HepG2 (cell line): ENCODE results near the gene SRRM4. TPM values are rescaled to one million over a fixed set of nuclear protein-coding genes. Genes with fewer than 3 reads are reported as not detected.

ENCODE experiments used
- ATAC-seq: fragments of 200-7000 bp; cut with Tn5 transposase; 3 replicates; pipeline ENCODE4 v1.9.1; 2020; ENCODE audit warnings: mild to moderate bottlenecking, moderate library complexity
- BruUV-seq: library from RNA; stranded (reverse); fragments of 400-500 nt; replicated peaks from 2 replicates; lab custom pipeline; 2021; lab: Mats Ljungman, UMichigan
- CTCF ChIA-PET: fragments of 300-600 bp; formaldehyde crosslinking; extraction: SDS; loops from one replicate; lab custom pipeline; 2021; ENCODE audit warnings: low total read pairs, inconsistent platforms, low intra/inter-chr PET ratio; lab: Yijun Ruan, JAX
- POLR2A ChIA-PET: fragments of 350-600 bp; sonication (Branson Sonifier 250); formaldehyde crosslinking; loops from one replicate; lab custom pipeline; 2020; ENCODE audit warnings: antibody characterized with exemption, inconsistent platforms; lab: Yijun Ruan, JAX
- DNase-seq: peaks from one replicate; pipeline ENCODE4 v3.0.0-alpha.2; 2015; ENCODE audit warnings: low spot score
- FAIRE-seq: peaks from 3 replicates; lab custom pipeline; 2011; peaks lifted over from hg19 to GRCh38; lab: Jason Lieb, UNC
- H2AFZ ChIP-seq: one replicate; pipeline ENCODE4 v1.6.1; 2011; ENCODE audit warnings: low read length, inconsistent platforms
- H3K27ac ChIP-seq: fragments of 300-600 bp; 3 replicates; pipeline ENCODE4 v1.8.0; 2011; ENCODE audit warnings: mixed run types, mild to moderate bottlenecking, mixed read lengths, low read length, inconsistent platforms; ENCODE audit not compliant: insufficient read depth; ENCODE audit errors: extremely low read length
- H3K27me3 ChIP-seq, 2 experiments: fragments of 200-600 bp in 1 of 2; 2 replicates in 1 of 2; 3 replicates in 1 of 2; pipeline versions ENCODE4 v1.6.0 to v1.8.0; 2011; ENCODE audit warnings: low read length in 2 of 2, mild to moderate bottlenecking in 2 of 2, moderate library complexity in 2 of 2, inconsistent platforms in 1 of 2; ENCODE audit not compliant: insufficient read depth in 2 of 2, control insufficient read depth in 1 of 2
- H3K36me3 ChIP-seq, 2 experiments: fragments of 200-600 bp in 1 of 2; replicated peaks in 1 of 2; 2 replicates in 1 of 2; 3 replicates in 1 of 2; pipeline versions ENCODE4 v1.5.1 to v1.8.0; 2011; ENCODE audit warnings: low read length in 2 of 2, inconsistent platforms in 1 of 2; ENCODE audit not compliant: insufficient read depth in 2 of 2, control insufficient read depth in 1 of 2
- H3K4me1 ChIP-seq: 2 replicates; pipeline ENCODE4 v1.5.1; 2012; ENCODE audit warnings: low read length, inconsistent platforms; ENCODE audit not compliant: insufficient read depth
- H3K4me2 ChIP-seq: 2 replicates; pipeline ENCODE4 v1.6.0; 2011; ENCODE audit warnings: low read depth, low read length, inconsistent platforms
- H3K4me3 ChIP-seq, 3 experiments: fragments of 200-600 bp in 1 of 3; sonication (generic), shearing (Covaris generic) in 1 of 3; replicated peaks in 1 of 3; 2 replicates each; pipeline ENCODE4 v1.5.1; 2011 to 2016; ENCODE audit warnings: low read length in 3 of 3, inconsistent platforms in 2 of 3, low read depth in 2 of 3, mild to moderate bottlenecking in 2 of 3, control low read depth in 1 of 3, mixed read lengths in 1 of 3; ENCODE audit not compliant: insufficient read depth in 1 of 3
- H3K79me2 ChIP-seq: one replicate; pipeline ENCODE4 v1.6.1; 2011; ENCODE audit warnings: low read length, inconsistent platforms; ENCODE audit not compliant: insufficient read depth
- H3K9ac ChIP-seq: 2 replicates; pipeline ENCODE4 v1.6.0; 2011; ENCODE audit warnings: mild to moderate bottlenecking, low read depth, low read length, inconsistent platforms; ENCODE audit not compliant: insufficient read depth
- H3K9me3 ChIP-seq: 2 replicates; pipeline ENCODE4 v1.5.1; 2012; ENCODE audit warnings: mild to moderate bottlenecking, low read length
- H4K20me1 ChIP-seq: 2 replicates; pipeline ENCODE4 v1.6.0; 2011; ENCODE audit warnings: inconsistent platforms, mild to moderate bottlenecking, low read length, moderate library complexity; ENCODE audit not compliant: insufficient read depth
- ATM ChIP-seq: fragments of 450-650 bp; IDR thresholded peaks from 2 replicates; pipeline ENCODE4 v1.7.1; 2017; ENCODE audit warnings: mild to moderate bottlenecking, borderline replicate concordance
- KAT7 ChIP-seq: IDR thresholded peaks from 2 replicates; pipeline ENCODE4 v1.6.1; 2018; ENCODE audit warnings: borderline replicate concordance, missing compliant biosample characterization
- LCORL ChIP-seq, 2 experiments: fragments of 450-650 bp in 1 of 2; sonication (generic) in 1 of 2; formaldehyde crosslinking in 1 of 2; IDR thresholded peaks; 2 replicates each; pipeline versions ENCODE4 v1.5.0 to v1.6.1; 2017 to 2020; ENCODE audit warnings: antibody characterized with exemption in 1 of 2, missing genetic modification reagents in 1 of 2
- NR2F1 ChIP-seq, 2 experiments: fragments of 450-650 bp in 1 of 2; formaldehyde crosslinking in 1 of 2; IDR thresholded peaks; 2 replicates each; pipeline versions ENCODE4 v1.5.0 to v1.6.1; 2016 to 2020; ENCODE audit warnings: mild to moderate bottlenecking in 1 of 2, missing compliant biosample characterization in 1 of 2, missing genetic modification reagents in 1 of 2, moderate library complexity in 1 of 2
- NR3C1 ChIP-seq: sonication (generic); formaldehyde crosslinking; IDR thresholded peaks from 2 replicates; pipeline ENCODE4 v1.4.0; 2020; ENCODE audit warnings: missing genetic modification reagents
- RERE ChIP-seq: IDR thresholded peaks from 2 replicates; pipeline ENCODE4 v1.6.1; 2016; ENCODE audit warnings: low read depth, missing genetic modification reagents, missing compliant biosample characterization
- SOX5 ChIP-seq: IDR thresholded peaks from 2 replicates; pipeline ENCODE4 v1.6.1; 2016; ENCODE audit warnings: borderline replicate concordance
- ZNF101 ChIP-seq: sonication (generic); formaldehyde crosslinking; IDR thresholded peaks from 2 replicates; pipeline ENCODE4 v1.4.0; 2020; ENCODE audit warnings: mild to moderate bottlenecking, low read depth, missing genetic modification reagents, borderline replicate concordance
- ZNF34 ChIP-seq: sonication (generic); formaldehyde crosslinking; IDR thresholded peaks from 2 replicates; pipeline ENCODE4 v1.4.0; 2020; ENCODE audit warnings: mild to moderate bottlenecking, missing genetic modification reagents, borderline replicate concordance
- in situ Hi-C: cut with HindIII; loops from 2 replicates; pipeline ENCODE4 v1.10.0; 2017; ENCODE audit warnings: low pct_unique_long_range_greater_than_20kb; ENCODE audit not compliant: extremely low pct_ligation_motif_present
- intact Hi-C: fragments of 100-400 bp; cut with micrococcal nuclease; formaldehyde crosslinking; loops from one replicate; pipeline ENCODE4 v1.10.0; 2022; ENCODE audit not compliant: unreplicated experiment
- polyA plus RNA-seq, 8 experiments: library from polyadenylated mRNA; depleted of rRNA in 3 of 8; stranded (reverse) in 7 of 8; unstranded in 1 of 8; fragments of >200 nt; fragmentation: Illumina TruSeq in 4 of 8; extraction: Trizol in 4 of 8; gene quantifications; 2 replicates each; pipeline versions ENCODE4 v1.2.1 to v1.2.3, GENCODE V29; 2011 to 2016; ENCODE audit warnings: low read depth in 4 of 8, missing spikeins in 1 of 8, mixed read lengths in 1 of 8; ENCODE audit not compliant: insufficient read depth in 1 of 8
- total RNA-seq, 5 experiments: library from RNA; depleted of rRNA; stranded (reverse); fragments of >200 nt; fragmentation: Illumina TruSeq; extraction: Trizol; gene quantifications; 2 replicates each; pipeline ENCODE4 v1.2.3, GENCODE V29; 2016; ENCODE audit warnings: low read depth in 1 of 5
- TF ChIP-seq, protein P1 (sequence below): sonication (generic); formaldehyde crosslinking; IDR thresholded peaks from 2 replicates; pipeline ENCODE4 v1.4.0; 2020; ENCODE audit warnings: missing genetic modification reagents

Gene SRRM4
- total and polyA plus RNA-seq, 2 of the 13 experiments (the other 11 are each of a cell fraction or from before 2014, with no cell fraction given), result not detected

DNA sequence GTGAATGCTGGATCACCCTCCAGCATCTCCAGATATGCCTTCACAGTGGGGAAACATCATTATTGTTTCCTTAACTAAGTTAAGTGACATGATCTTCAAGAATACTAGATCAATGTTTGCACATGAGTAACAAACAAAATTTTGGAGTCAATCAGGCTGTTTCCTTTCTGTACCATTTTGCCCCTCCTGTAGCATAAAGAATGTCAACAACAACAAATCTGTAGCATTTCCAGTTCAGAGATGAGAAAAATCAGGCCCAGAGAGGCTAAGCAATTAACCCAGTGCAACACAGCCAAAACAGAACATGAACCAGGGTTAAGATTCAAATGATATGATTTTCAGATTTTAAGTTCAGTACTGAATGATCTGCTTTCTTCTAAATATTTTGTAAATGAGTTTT is 31.7 kb downstream of the SRRM4 start:
- Histone ChIP-seq H3K4me1 (no peaks in the 10 kb centered on the region), H3K4me2 (no peak overlapping the region), H3K36me3 (no peaks in the 10 kb centered on the region), H3K9ac (no peak overlapping the region), H4K20me1 (no peaks in the 10 kb centered on the region), H2AFZ (no peak overlapping the region), H3K27me3 (peaks cover 0 to 3% of the 10 kb centered on the region in 2 experiments; a peak in 1 of 5 replicates), H3K4me3 (no peak overlapping the region), H3K79me2 (no peaks in the 10 kb centered on the region), H3K27ac (no peak overlapping the region), H3K9me3 (no peaks in the 10 kb centered on the region)
- ChIA-PET CTCF (no interaction called here), POLR2A (no interaction called here)
- FAIRE-seq, result no peak
- BruUV-seq, result no TSS peak
- no peak for DNase-seq
- ATAC-seq, result no peak
- in situ Hi-C loops, result loop anchor here (25.0 kb wide), 1 partner anchor 399 kb away; no protein-coding TSS in a partner anchor
- TF ChIP-seq, protein P1, sequence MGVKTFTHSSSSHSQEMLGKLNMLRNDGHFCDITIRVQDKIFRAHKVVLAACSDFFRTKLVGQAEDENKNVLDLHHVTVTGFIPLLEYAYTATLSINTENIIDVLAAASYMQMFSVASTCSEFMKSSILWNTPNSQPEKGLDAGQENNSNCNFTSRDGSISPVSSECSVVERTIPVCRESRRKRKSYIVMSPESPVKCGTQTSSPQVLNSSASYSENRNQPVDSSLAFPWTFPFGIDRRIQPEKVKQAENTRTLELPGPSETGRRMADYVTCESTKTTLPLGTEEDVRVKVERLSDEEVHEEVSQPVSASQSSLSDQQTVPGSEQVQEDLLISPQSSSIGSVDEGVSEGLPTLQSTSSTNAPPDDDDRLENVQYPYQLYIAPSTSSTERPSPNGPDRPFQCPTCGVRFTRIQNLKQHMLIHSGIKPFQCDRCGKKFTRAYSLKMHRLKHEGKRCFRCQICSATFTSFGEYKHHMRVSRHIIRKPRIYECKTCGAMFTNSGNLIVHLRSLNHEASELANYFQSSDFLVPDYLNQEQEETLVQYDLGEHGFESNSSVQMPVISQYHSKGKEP (CRISPR knock-in tag), result no peak
- TF ChIP-seq LCORL (IDR thresholded peaks at IDR 0.05) (no peak), LCORL (CRISPR knock-in tag; IDR thresholded peaks at IDR 0.05) (no peak), RERE (CRISPR knock-in tag) (no peak), SOX5 (CRISPR knock-in tag) (no peak), NR3C1 (CRISPR knock-in tag) (no peak), NR2F1 (CRISPR knock-in tag; IDR thresholded peaks at IDR 0.05) (no peak), ATM (no peak), ZNF101 (no peak), KAT7 (no peak), ZNF34 (CRISPR knock-in tag) (no peak)
- intact Hi-C loops, result no loop called here
